HL-60/S4 treated with retinoic acid at 250 ng/mL for 4 days and 3 days (cell line): ENCODE measurements around the gene ALOX5AP.

Source experiments
- in situ Hi-C: fragments of 300-500 bp; cut with MboI; formaldehyde crosslinking; loops from 2 replicates; pipeline ENCODE4 v1.7.0; 2022; ENCODE audit warnings: low sequenced_read_pairs

Gene ALOX5AP

GRCh38 chr13:30735025-30735871 is at the start of gene ALOX5AP:
TSS of gene ALOX5AP (plus strand) at chr13:30735543. CDS start at chr13:30735606, 63 bp downstream.
- in situ Hi-C loops: no loop called here

- in situ Hi-C loops: no loop called here
These were observed 49.4 kb upstream of the ALOX5AP start for GRCh38 chr13:30685987-30686386.

GRCh38 chr13:30687601-30688000 is 47.7 kb upstream of the ALOX5AP start:
- in situ Hi-C loops: no loop called here

- in situ Hi-C loops: no loop called here
These were observed 45.6 kb upstream of the ALOX5AP start for GRCh38 chr13:30689752-30690151.

- in situ Hi-C loops: no loop called here
These were observed 44.8 kb upstream of the ALOX5AP start for GRCh38 chr13:30690282-30691188.

- in situ Hi-C loops: no loop called here
These were observed 43.2 kb upstream of the ALOX5AP start for GRCh38 chr13:30692113-30692512.

GRCh38 chr13:30696278-30697176 is 38.8 kb upstream of the ALOX5AP start:
- in situ Hi-C loops: no loop called here

- in situ Hi-C loops: no loop called here
These were observed 38.0 kb upstream of the ALOX5AP start for GRCh38 chr13:30697177-30697953.

- in situ Hi-C loops: no loop called here
These were observed 37.3 kb upstream of the ALOX5AP start for GRCh38 chr13:30697996-30698401.

- in situ Hi-C loops: no loop called here
These were observed 36.8 kb upstream of the ALOX5AP start for GRCh38 chr13:30698488-30699005.

- in situ Hi-C loops: no loop called here
These were observed 35.0 kb upstream of the ALOX5AP start for GRCh38 chr13:30700364-30700763.

- in situ Hi-C loops: no loop called here
These were observed 33.3 kb upstream of the ALOX5AP start for GRCh38 chr13:30702006-30702405.

GRCh38 chr13:30704596-30704995 is 30.7 kb upstream of the ALOX5AP start:
- in situ Hi-C loops: no loop called here

- in situ Hi-C loops: no loop called here
These were observed 29.7 kb upstream of the ALOX5AP start for GRCh38 chr13:30705680-30706079.

- in situ Hi-C loops: no loop called here
These were observed 26.8 kb upstream of the ALOX5AP start for GRCh38 chr13:30708541-30708940.

- in situ Hi-C loops: no loop called here
These were observed 24.9 kb upstream of the ALOX5AP start for GRCh38 chr13:30710442-30710841.

- in situ Hi-C loops: no loop called here
These were observed 24.0 kb upstream of the ALOX5AP start for GRCh38 chr13:30711375-30711774.

GRCh38 chr13:30711837-30712236 is 23.5 kb upstream of the ALOX5AP start:
- in situ Hi-C loops: no loop called here
